H9 (cell line): Measurements from ENCODE around the gene TENM3. TPM values are rescaled to one million over a fixed set of nuclear protein-coding genes. Genes with fewer than 3 reads are reported as not detected.

Experiments used
- DNase-seq: peaks from one replicate; pipeline ENCODE4 v3.0.0-alpha.2; 2017
- H2AFZ ChIP-seq: one replicate; pipeline ENCODE4 v1.6.1; 2013; ENCODE audit warnings: mild to moderate bottlenecking, low read length, control low read depth, moderate library complexity
- H2AK5ac ChIP-seq: 2 replicates; pipeline ENCODE4 v1.6.1; 2013; ENCODE audit warnings: low read length, control low read depth, mixed read lengths; ENCODE audit not compliant: insufficient read length
- H2BK120ac ChIP-seq: one replicate; pipeline ENCODE4 v1.6.1; 2013; ENCODE audit warnings: low read depth, mild to moderate bottlenecking, low read length, control low read depth, inconsistent platforms; ENCODE audit not compliant: poor library complexity, severe bottlenecking
- H2BK12ac ChIP-seq: 2 replicates; pipeline ENCODE4 v1.6.1; 2013; ENCODE audit warnings: low read length, control low read depth, mixed read lengths, low read depth; ENCODE audit not compliant: insufficient read length
- H2BK15ac ChIP-seq: 2 replicates; pipeline ENCODE4 v1.6.1; 2013; ENCODE audit warnings: low read depth, low read length, control low read depth
- H2BK20ac ChIP-seq: one replicate; pipeline ENCODE4 v1.6.1; 2013; ENCODE audit warnings: low read depth, mild to moderate bottlenecking, low read length, control low read depth, inconsistent platforms; ENCODE audit not compliant: poor library complexity, severe bottlenecking
- H2BK5ac ChIP-seq: 2 replicates; pipeline ENCODE4 v1.6.1; 2013; ENCODE audit warnings: low read length, control low read depth, mixed read lengths; ENCODE audit not compliant: insufficient read length
- H3K14ac ChIP-seq: 2 replicates; pipeline ENCODE4 v1.6.1; 2013; ENCODE audit warnings: low read length, control low read depth; ENCODE audit not compliant: insufficient read depth
- H3K18ac ChIP-seq: 2 replicates; pipeline ENCODE4 v1.6.1; 2013; ENCODE audit warnings: low read depth, mild to moderate bottlenecking, mixed read lengths, low read length, control low read depth; ENCODE audit not compliant: insufficient read length
- H3K23ac ChIP-seq: 2 replicates; pipeline ENCODE4 v1.6.1; 2013; ENCODE audit warnings: low read length, control low read depth, mixed read lengths, low read depth; ENCODE audit not compliant: insufficient read length
- H3K23me2 ChIP-seq: 2 replicates; pipeline ENCODE4 v1.6.1; 2013; ENCODE audit warnings: low read depth, mild to moderate bottlenecking, mixed read lengths, low read length, control low read depth; ENCODE audit not compliant: insufficient read length, poor library complexity, severe bottlenecking
- H3K27ac ChIP-seq: 2 replicates; pipeline ENCODE4 v1.5.1; 2013; ENCODE audit warnings: low read length, control low read depth, mixed read lengths, low read depth; ENCODE audit not compliant: insufficient read length
- H3K27me3 ChIP-seq: 2 replicates; pipeline ENCODE4 v1.6.1; 2013; ENCODE audit warnings: low read length, control low read depth, inconsistent platforms; ENCODE audit not compliant: insufficient read depth
- H3K4ac ChIP-seq: 2 replicates; pipeline ENCODE4 v1.6.1; 2013; ENCODE audit warnings: low read depth, mild to moderate bottlenecking, control low read depth, inconsistent platforms, low read length, moderate library complexity
- H3K4me1 ChIP-seq: 2 replicates; pipeline ENCODE4 v1.6.1; 2013; ENCODE audit warnings: low read length, control low read depth, inconsistent platforms; ENCODE audit not compliant: insufficient read depth
- H3K4me2 ChIP-seq: 2 replicates; pipeline ENCODE4 v1.6.1; 2013; ENCODE audit warnings: low read length, control low read depth, mixed read lengths; ENCODE audit not compliant: insufficient read length, insufficient read depth
- H3K56ac ChIP-seq: 2 replicates; pipeline ENCODE4 v1.6.1; 2013; ENCODE audit warnings: low read depth, mild to moderate bottlenecking, mixed read lengths, low read length, control low read depth; ENCODE audit not compliant: insufficient read length
- H3K79me1 ChIP-seq: 2 replicates; pipeline ENCODE4 v1.6.1; 2013; ENCODE audit warnings: low read depth, mild to moderate bottlenecking, moderate library complexity, low read length, control low read depth, inconsistent platforms; ENCODE audit not compliant: insufficient read depth, poor library complexity, severe bottlenecking
- H3K79me2 ChIP-seq: 2 replicates; pipeline ENCODE4 v1.6.1; 2013; ENCODE audit warnings: low read length, control low read depth, inconsistent platforms; ENCODE audit not compliant: insufficient read depth
- H3K9ac ChIP-seq: 2 replicates; pipeline ENCODE4 v1.6.1; 2013; ENCODE audit warnings: low read length, control low read depth, mixed read lengths; ENCODE audit not compliant: insufficient read length; ENCODE audit errors: extremely low read depth
- H3K9me3 ChIP-seq: one replicate; pipeline ENCODE4 v1.6.1; 2013; ENCODE audit warnings: low read depth, low read length, inconsistent platforms; ENCODE audit not compliant: control insufficient read depth
- H3T11ph ChIP-seq: one replicate; pipeline ENCODE4 v1.6.1; 2013; ENCODE audit warnings: mild to moderate bottlenecking, low read length, control low read depth, inconsistent platforms
- H4K20me1 ChIP-seq: one replicate; pipeline ENCODE4 v1.6.1; 2013; ENCODE audit not compliant: control insufficient read depth, insufficient read length, insufficient read depth
- H4K5ac ChIP-seq: 2 replicates; pipeline ENCODE4 v1.6.1; 2013; ENCODE audit warnings: low read depth, mild to moderate bottlenecking, mixed read lengths, low read length, control low read depth; ENCODE audit not compliant: insufficient read length
- H4K8ac ChIP-seq: replicated peaks from 2 replicates; pipeline ENCODE4 v1.6.1; 2013; ENCODE audit warnings: low read length, control low read depth, mixed read lengths, low read depth; ENCODE audit not compliant: insufficient read length
- H4K91ac ChIP-seq: 2 replicates; pipeline ENCODE4 v1.6.1; 2013; ENCODE audit warnings: low read depth, mild to moderate bottlenecking, moderate library complexity, mixed read lengths, low read length, control low read depth; ENCODE audit not compliant: insufficient read length
- H3K27ac Mint-ChIP-seq, 3 experiments: 2 replicates in 2 of 3; 3 replicates in 1 of 3; pipeline ENCODE4 v1.8.0; 2020 to 2021; ENCODE audit warnings: mixed read lengths in 3 of 3, mild to moderate bottlenecking in 1 of 3, moderate library complexity in 1 of 3
- H3K27me3 Mint-ChIP-seq: 2 replicates; pipeline ENCODE4 v1.8.0; 2021; ENCODE audit warnings: low read depth, mild to moderate bottlenecking, moderate library complexity, mixed read lengths
- H3K36me3 Mint-ChIP-seq, 3 experiments: 2 replicates in 2 of 3; 3 replicates in 1 of 3; pipeline ENCODE4 v1.8.0; 2020 to 2021; ENCODE audit warnings: low read depth in 3 of 3, mixed read lengths in 3 of 3; ENCODE audit not compliant: insufficient read depth in 1 of 3
- H3K4me1 Mint-ChIP-seq, 2 experiments: 2 replicates each; pipeline ENCODE4 v1.8.0; 2020; ENCODE audit warnings: mixed read lengths in 2 of 2
- H3K4me3 Mint-ChIP-seq, 2 experiments: 2 replicates in 1 of 2; 3 replicates in 1 of 2; pipeline ENCODE4 v1.8.0; 2020 to 2021; ENCODE audit warnings: mild to moderate bottlenecking in 2 of 2, mixed read lengths in 2 of 2, moderate library complexity in 1 of 2
- H3K9me3 Mint-ChIP-seq, 2 experiments: 2 replicates in 1 of 2; 3 replicates in 1 of 2; pipeline ENCODE4 v1.8.0; 2020; ENCODE audit warnings: mild to moderate bottlenecking in 2 of 2, mixed read lengths in 2 of 2, moderate library complexity in 1 of 2
- WGBS: extraction: QIAGEN DNeasy Blood & Tissue Kit; methylation state at CpG from one replicate; pipeline ENCODE4 v1.1.7; 2013; ENCODE audit warnings: missing lambda C conversion rate, low lambda C conversion rate, mixed read lengths; ENCODE audit not compliant: insufficient read length; ENCODE audit errors: extremely low coverage; 5-methylcytosine and 5-hydroxymethylcytosine counted together
- total RNA-seq: library from RNA; stranded (reverse); gene quantifications from 2 replicates; pipeline ENCODE4 v1.2.1, GENCODE V29; 2021
- TF ChIP-seq, protein P1 (sequence below): fragments of 200-600 bp; sonication (generic); conservative IDR thresholded peaks from 3 replicates; pipeline ENCODE4 v1.8.0; 2021; ENCODE audit warnings: antibody characterized with exemption, mild to moderate bottlenecking

Gene TENM3
- total RNA-seq, 1 experiment from 2014 or later = 49.6 TPM

DNA sequence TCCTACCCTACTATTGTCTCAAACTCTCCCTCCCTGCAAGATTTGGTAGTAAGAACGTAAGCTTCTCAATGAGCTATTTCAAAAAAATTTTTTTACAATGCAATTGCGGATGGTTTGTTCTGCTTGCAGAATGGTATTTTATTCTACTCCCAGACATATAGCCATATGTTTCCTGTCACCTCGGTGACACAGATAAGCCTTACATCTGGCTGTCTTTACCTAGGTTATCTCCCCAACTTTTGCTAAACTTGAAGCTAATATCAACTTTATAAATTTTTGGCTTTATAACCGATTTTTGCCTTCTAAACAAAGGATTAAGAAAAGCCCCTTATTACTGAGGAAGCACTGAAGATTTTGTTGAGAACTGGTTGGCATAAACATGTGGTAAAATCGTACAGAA is 331.5 kb downstream of the TENM3 start:
- Histone ChIP-seq H3K27ac (no peak overlapping the region), H3K23me2 (no peaks in the 10 kb centered on the region), H2AFZ (no peak overlapping the region), H4K8ac (no peak overlapping the region), H2BK15ac (no peak overlapping the region), H3K4me2 (no peak overlapping the region), H3K79me1 (no peaks in the 10 kb centered on the region), H4K5ac (no peak overlapping the region), H3K9me3 (no peaks in the 10 kb centered on the region), H3K23ac (no peak overlapping the region), H3K79me2 (no peaks in the 10 kb centered on the region), H2BK5ac (no peak overlapping the region), H3K18ac (no peak overlapping the region), H3K4ac (no peak overlapping the region), H2BK120ac (no peak overlapping the region), H3T11ph (no peak overlapping the region), H4K91ac (no peak overlapping the region), H3K9ac (no peak overlapping the region), H3K4me1 (no peaks in the 10 kb centered on the region; the same call in 1 of the 2 replicates), H2AK5ac (no peak overlapping the region), H3K14ac (no peak overlapping the region), H2BK20ac (no peak overlapping the region), H3K56ac (no peak overlapping the region), H3K27me3 (no peaks in the 10 kb centered on the region), H4K20me1 (no peaks in the 10 kb centered on the region), H2BK12ac (no peak overlapping the region)
- DNase-seq = no peak
- Mint-ChIP-seq H3K27me3 (no peaks in the 10 kb centered on the region), H3K36me3 (0 out of 7 replicates have a peak, but pooled peaks cover 0 to 3% (median 0%) of the 10 kb centered on the region in 3 experiments), H3K9me3 (no peaks in the 10 kb centered on the region), H3K4me3 (no peak overlapping the region), H3K27ac (no peak overlapping the region), H3K4me1 (peaks cover 23 to 26% of the 10 kb centered on the region in 2 experiments)
- TF ChIP-seq, protein P1, sequence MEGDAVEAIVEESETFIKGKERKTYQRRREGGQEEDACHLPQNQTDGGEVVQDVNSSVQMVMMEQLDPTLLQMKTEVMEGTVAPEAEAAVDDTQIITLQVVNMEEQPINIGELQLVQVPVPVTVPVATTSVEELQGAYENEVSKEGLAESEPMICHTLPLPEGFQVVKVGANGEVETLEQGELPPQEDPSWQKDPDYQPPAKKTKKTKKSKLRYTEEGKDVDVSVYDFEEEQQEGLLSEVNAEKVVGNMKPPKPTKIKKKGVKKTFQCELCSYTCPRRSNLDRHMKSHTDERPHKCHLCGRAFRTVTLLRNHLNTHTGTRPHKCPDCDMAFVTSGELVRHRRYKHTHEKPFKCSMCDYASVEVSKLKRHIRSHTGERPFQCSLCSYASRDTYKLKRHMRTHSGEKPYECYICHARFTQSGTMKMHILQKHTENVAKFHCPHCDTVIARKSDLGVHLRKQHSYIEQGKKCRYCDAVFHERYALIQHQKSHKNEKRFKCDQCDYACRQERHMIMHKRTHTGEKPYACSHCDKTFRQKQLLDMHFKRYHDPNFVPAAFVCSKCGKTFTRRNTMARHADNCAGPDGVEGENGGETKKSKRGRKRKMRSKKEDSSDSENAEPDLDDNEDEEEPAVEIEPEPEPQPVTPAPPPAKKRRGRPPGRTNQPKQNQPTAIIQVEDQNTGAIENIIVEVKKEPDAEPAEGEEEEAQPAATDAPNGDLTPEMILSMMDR = no peak
- no CpG with 5 or more reads among the region's 5 CpGs for WGBS
